Measurements from ENCODE around the gene GAMT.

The GAMT gene

GRCh38 chr19:1383312-1384084 lies 17.8 kb downstream of the GAMT start, which contains the start of gene NDUFS7:
Gene NDUFS7, plus strand, starts transcription at chr19:1383907. Its CDS starts 20 bp downstream, at chr19:1383927.
- no peaks in the 10 kb centered on the region for H3K9me3 ChIP-seq (ENCODE audit: low read depth, low read length)
- peak; percentile 70 for DNase-seq (ENCODE audit: low read depth, low spot score)
- H3K4me3 ChIP-seq: peak within 1 kb of the TSS; percentile 91
- peak within 1 kb of the TSS; percentile 93 for H3K9ac ChIP-seq (ENCODE audit: insufficient read length)
- TF ChIP-seq EZH2 (IDR thresholded peaks at IDR 0.05): no peak
- no peak for TF ChIP-seq FOXP2 (optimal IDR thresholded peaks at IDR 0.05; ENCODE audit: control extremely low read depth, extremely low read length, insufficient read depth)
- TF ChIP-seq POLR2AphosphoS5 (IDR thresholded peaks at IDR 0.05; ENCODE audit: borderline replicate concordance, low read depth, low read length): peak; percentile 76
- H3K36me3 ChIP-seq (ENCODE audit: insufficient read depth, low read length): peaks cover 5% of the 10 kb centered on the region; the same call in 1 of the 2 replicates
- peak within 1 kb of the TSS; percentile 95 for H3K27ac ChIP-seq

DNA sequence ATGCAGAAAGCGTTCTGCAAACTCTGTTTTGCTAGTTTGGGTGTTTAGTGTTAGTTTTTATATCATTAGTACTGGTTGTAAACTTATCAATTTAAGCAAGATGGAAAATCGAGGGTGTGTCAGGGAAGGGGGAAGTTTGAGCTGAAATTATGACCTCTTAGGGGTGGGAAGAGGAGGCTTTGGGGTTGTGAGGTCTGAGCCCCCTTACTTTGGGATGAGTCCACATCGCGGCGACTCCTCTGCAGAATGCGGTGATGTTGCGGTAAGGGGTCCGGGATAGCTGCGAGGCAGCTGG lies 18.4 kb downstream of the GAMT start:
- Histone ChIP-seq H3K4me3 (peak overlapping the region; percentile 67), H3K27ac (no peak overlapping the region), H3K36me3 (ENCODE audit: insufficient read depth, low read length) (no peaks in the 10 kb centered on the region; the same call in 1 of the 2 replicates), H3K9me3 (ENCODE audit: low read depth, low read length) (no peaks in the 10 kb centered on the region), H3K9ac (ENCODE audit: insufficient read length) (no peak overlapping the region)
- no peak for TF ChIP-seq POLR2AphosphoS5 (IDR thresholded peaks at IDR 0.05; ENCODE audit: borderline replicate concordance, low read depth, low read length)
- TF ChIP-seq FOXP2 (optimal IDR thresholded peaks at IDR 0.05; ENCODE audit: control extremely low read depth, extremely low read length, insufficient read depth): no peak
- TF ChIP-seq EZH2 (IDR thresholded peaks at IDR 0.05): no peak
- DNase-seq (ENCODE audit: low read depth, low spot score): no peak

GRCh38 chr19:1382250-1382649 lies 19.1 kb downstream of the GAMT start:
- H3K9ac ChIP-seq (ENCODE audit: insufficient read length): no peak overlapping the region
- no peaks in the 10 kb centered on the region for H3K9me3 ChIP-seq (ENCODE audit: low read depth, low read length)
- H3K36me3 ChIP-seq (ENCODE audit: insufficient read depth, low read length): no peaks in the 10 kb centered on the region; the same call in 1 of the 2 replicates
- TF ChIP-seq FOXP2 (optimal IDR thresholded peaks at IDR 0.05; ENCODE audit: control extremely low read depth, extremely low read length, insufficient read depth) (no peak), EZH2 (IDR thresholded peaks at IDR 0.05) (no peak), POLR2AphosphoS5 (IDR thresholded peaks at IDR 0.05; ENCODE audit: borderline replicate concordance, low read depth, low read length) (no peak)
- DNase-seq (ENCODE audit: low read depth, low spot score): no peak
- no peak overlapping the region for H3K4me3 ChIP-seq
- no peak overlapping the region for H3K27ac ChIP-seq

GRCh38 chr19:1379961-1380489 lies 21.3 kb downstream of the GAMT start:
- Histone ChIP-seq H3K36me3 (ENCODE audit: insufficient read depth, low read length) (no peaks in the 10 kb centered on the region; the same call in 1 of the 2 replicates), H3K4me3 (no peak overlapping the region), H3K9ac (ENCODE audit: insufficient read length) (no peak overlapping the region), H3K9me3 (ENCODE audit: low read depth, low read length) (no peaks in the 10 kb centered on the region), H3K27ac (no peak overlapping the region)
- DNase-seq (ENCODE audit: low read depth, low spot score): no peak
- no peak for TF ChIP-seq FOXP2 (optimal IDR thresholded peaks at IDR 0.05; ENCODE audit: control extremely low read depth, extremely low read length, insufficient read depth)
- TF ChIP-seq EZH2 (IDR thresholded peaks at IDR 0.05): no peak
- TF ChIP-seq POLR2AphosphoS5 (IDR thresholded peaks at IDR 0.05; ENCODE audit: borderline replicate concordance, low read depth, low read length): no peak

DNA sequence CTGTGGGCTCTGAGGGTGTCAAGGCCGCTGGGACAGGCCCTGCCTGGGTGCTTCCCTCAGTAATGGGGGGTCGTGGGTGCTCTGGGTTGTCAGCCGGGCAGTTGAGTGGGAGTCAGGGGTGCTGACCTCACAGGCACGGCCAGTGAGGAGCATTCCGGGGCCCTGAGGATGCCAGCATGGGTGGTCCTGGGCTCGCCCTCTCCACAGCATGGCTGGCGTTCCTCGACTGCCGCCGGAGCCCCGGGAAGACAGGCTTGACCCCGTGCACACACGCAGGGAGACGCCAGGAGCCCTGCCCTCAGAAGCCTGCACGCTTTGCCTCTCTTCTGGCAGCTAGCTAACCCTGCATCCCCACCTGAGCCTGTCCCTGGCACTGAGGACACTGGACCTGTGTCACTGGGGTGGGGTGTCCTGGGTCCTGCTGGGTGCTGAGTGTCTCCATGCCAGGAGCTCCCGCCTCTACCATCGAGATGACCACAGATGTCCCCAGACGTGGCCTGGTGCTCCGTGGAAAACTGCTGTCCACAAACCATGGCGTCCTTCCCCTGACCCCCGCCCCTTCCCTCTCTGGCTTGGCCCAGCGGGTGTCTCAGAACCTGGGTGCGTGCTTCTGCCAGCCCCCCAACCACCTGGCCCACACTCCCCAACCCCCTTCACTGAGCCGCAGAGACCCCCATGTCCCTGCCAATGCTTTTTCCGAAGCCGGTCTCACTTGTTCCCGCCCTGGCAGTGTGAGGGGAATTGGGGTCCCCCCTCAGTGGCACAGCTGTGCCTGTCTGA lies 22.0 kb downstream of the GAMT start:
- no peak for TF ChIP-seq FOXP2 (optimal IDR thresholded peaks at IDR 0.05; ENCODE audit: control extremely low read depth, extremely low read length, insufficient read depth)
- no peak for TF ChIP-seq POLR2AphosphoS5 (IDR thresholded peaks at IDR 0.05; ENCODE audit: borderline replicate concordance, low read depth, low read length)
- TF ChIP-seq EZH2 (IDR thresholded peaks at IDR 0.05): no peak
- DNase-seq (ENCODE audit: low read depth, low spot score): no peak
- Histone ChIP-seq H3K9me3 (ENCODE audit: low read depth, low read length) (no peaks in the 10 kb centered on the region), H3K36me3 (ENCODE audit: insufficient read depth, low read length) (no peaks in the 10 kb centered on the region; the same call in 1 of the 2 replicates), H3K27ac (no peak overlapping the region), H3K9ac (ENCODE audit: insufficient read length) (no peak overlapping the region), H3K4me3 (no peak overlapping the region)

DNA sequence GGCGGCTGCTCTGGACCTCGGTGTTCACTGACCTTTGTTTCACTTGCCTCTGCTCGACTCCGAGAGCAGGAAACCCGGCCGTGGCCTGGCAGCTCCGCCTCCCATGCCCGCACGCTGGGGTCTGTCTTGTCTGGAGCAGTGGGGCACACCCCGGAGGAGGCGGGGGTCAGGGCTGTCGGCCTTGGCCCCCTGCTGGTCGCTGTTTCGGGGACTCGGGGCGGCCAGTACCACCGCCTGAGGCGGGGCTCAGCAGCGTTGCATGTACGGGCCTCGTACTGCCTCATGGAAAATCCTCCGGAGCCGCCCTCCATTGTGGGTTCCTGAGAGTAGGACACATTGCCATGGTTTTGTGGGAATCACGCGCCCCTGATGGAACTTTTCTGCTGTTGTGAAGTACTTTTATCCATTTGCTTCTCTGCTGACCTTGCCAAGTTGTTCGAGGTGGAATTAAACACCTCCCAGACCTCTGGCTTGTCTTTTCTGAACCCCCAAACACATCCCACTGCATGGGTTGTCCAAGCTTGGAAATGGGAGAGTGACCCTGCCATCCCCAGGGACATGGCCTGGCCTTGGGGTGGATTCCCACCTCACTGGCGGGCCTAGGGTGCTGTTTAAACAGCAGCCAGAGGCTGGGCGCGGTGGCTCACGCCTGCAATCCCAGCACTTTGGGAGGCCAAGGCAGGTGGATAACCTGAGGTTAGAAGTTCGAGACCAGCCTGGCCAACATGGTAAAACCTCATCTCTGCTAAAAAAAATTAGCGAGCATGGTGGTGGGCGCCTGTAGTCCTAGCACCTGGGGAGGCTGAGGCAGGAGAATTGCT lies 23.2 kb downstream of the GAMT start:
- Histone ChIP-seq H3K9me3 (ENCODE audit: low read depth, low read length) (no peaks in the 10 kb centered on the region), H3K4me3 (no peak overlapping the region), H3K36me3 (ENCODE audit: insufficient read depth, low read length) (peaks cover 1% of the 10 kb centered on the region; the same call in 1 of the 2 replicates), H3K9ac (ENCODE audit: insufficient read length) (no peak overlapping the region), H3K27ac (no peak overlapping the region)
- no peak for DNase-seq (ENCODE audit: low read depth, low spot score)
- TF ChIP-seq EZH2 (IDR thresholded peaks at IDR 0.05) (no peak), POLR2AphosphoS5 (IDR thresholded peaks at IDR 0.05; ENCODE audit: borderline replicate concordance, low read depth, low read length) (no peak), FOXP2 (optimal IDR thresholded peaks at IDR 0.05; ENCODE audit: control extremely low read depth, extremely low read length, insufficient read depth) (no peak)

DNA sequence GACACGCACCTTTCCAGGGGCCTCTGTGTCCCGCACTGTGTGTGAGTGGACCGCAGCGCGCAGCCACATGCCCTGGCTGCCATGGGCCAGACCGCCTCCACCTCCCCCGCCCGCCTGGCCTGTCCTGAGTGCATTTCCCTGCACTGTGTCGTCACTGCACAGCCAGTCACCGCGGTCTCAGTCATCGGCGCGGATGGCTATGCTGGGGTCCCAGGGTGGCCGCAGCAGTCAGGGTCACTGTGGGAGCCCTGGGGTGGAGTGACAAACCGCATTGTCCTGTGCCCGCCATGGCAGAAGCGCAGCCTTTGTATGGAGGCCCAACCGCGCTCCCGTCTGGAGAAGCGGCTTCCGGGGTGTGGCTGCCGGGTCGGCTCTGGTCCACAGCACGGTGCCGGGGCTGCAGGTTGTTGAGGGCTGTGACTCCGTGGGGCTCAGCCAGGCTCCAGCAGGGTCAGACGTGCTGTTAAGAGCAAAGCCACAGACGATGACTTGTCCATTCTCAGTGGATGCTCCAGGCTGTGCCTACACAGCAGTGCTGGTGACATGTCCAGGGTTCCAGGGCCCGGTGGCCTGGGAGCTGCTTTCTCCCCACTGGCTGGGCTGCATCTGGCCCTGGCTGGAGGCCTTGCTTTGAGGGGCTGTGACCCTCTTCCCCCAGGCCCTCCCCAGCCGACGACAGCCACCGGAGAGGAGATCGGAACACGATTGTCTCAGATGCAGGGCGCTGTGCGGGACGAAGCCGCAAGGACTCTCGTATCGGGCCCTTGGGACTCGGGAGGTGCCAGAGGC lies 24.0 kb downstream of the GAMT start:
- H3K27ac ChIP-seq: no peak overlapping the region
- H3K4me3 ChIP-seq: no peak overlapping the region
- no peak for DNase-seq (ENCODE audit: low read depth, low spot score)
- H3K9ac ChIP-seq (ENCODE audit: insufficient read length): no peak overlapping the region
- TF ChIP-seq EZH2 (IDR thresholded peaks at IDR 0.05) (no peak), POLR2AphosphoS5 (IDR thresholded peaks at IDR 0.05; ENCODE audit: borderline replicate concordance, low read depth, low read length) (no peak), FOXP2 (optimal IDR thresholded peaks at IDR 0.05; ENCODE audit: control extremely low read depth, extremely low read length, insufficient read depth) (no peak)
- H3K9me3 ChIP-seq (ENCODE audit: low read depth, low read length): no peaks in the 10 kb centered on the region
- peaks cover 7% of the 10 kb centered on the region; the same call in 1 of the 2 replicates for H3K36me3 ChIP-seq (ENCODE audit: insufficient read depth, low read length)

All from SK-N-MC (cell line).